Activated naive CD4-positive, alpha-beta T cell treated with anti-CD3 and anti-CD28 coated beads, Interleukin-2, amount 50 U/mL, for 24 hours (primary cell): ENCODE data around the gene APOL2.

Experiments used
- H3K27ac Mint-ChIP-seq: one replicate; pipeline ENCODE4 v1.8.0; 2021; ENCODE audit warnings: mild to moderate bottlenecking, mixed read lengths
- H3K27me3 Mint-ChIP-seq: one replicate; pipeline ENCODE4 v1.8.0; 2021; ENCODE audit warnings: mixed read lengths
- H3K36me3 Mint-ChIP-seq: one replicate; pipeline ENCODE4 v1.8.0; 2021; ENCODE audit warnings: mixed read lengths
- H3K4me1 Mint-ChIP-seq: one replicate; pipeline ENCODE4 v1.8.0; 2021; ENCODE audit warnings: mixed read lengths
- H3K4me3 Mint-ChIP-seq: one replicate; pipeline ENCODE4 v1.8.0; 2021; ENCODE audit warnings: mild to moderate bottlenecking, mixed read lengths
- H3K9me3 Mint-ChIP-seq: one replicate; pipeline ENCODE4 v1.8.0; 2021; ENCODE audit warnings: mixed read lengths

APOL2 gene, protein sequence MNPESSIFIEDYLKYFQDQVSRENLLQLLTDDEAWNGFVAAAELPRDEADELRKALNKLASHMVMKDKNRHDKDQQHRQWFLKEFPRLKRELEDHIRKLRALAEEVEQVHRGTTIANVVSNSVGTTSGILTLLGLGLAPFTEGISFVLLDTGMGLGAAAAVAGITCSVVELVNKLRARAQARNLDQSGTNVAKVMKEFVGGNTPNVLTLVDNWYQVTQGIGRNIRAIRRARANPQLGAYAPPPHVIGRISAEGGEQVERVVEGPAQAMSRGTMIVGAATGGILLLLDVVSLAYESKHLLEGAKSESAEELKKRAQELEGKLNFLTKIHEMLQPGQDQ

DNA sequence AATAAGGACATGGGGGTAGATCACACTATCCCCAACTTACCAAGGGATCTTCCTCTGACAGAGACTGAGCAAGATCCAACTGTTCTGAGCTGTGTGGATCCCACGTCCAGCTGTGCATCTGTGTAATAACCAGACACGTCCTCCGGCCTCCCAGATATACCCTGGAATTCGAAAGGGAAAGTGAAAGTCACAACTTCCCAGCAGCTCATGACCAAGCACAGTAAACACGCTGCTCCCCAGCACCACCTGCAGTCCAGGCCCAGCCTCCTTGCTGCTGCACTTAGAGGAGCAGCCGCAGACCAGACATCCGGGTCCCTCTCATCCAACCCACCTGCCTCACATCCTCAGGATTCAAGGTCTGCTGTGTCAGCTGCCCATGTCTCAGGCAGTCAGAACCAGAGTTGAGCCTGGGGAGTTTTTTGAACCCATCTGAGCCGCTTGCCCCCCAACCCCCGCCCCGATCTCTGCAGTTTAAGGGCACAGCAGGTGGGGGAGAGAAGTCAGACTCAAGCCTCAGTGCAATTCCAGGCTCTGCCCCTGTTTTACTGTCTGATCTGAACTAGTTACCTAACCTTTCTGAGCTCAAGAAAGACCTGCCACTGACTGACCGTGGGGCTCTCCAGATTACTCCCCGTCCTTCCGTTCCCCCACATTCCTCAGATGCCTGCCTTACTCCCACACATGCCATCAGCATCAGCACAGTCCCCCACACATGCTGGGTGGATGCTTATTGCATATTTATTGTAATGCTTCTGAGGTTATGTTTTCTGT lies at the start of gene APOL2:
Gene APOL2 (minus strand): TSS at position 127 of the 771 bp plus-strand sequence. CDS start 6,365 bp downstream, outside the sequence.
- H3K27me3 Mint-ChIP-seq: no peaks in the 10 kb centered on the region
- H3K4me3 Mint-ChIP-seq: peak within 1 kb of the TSS; percentile 97
- peaks cover 49% of the 10 kb centered on the region for H3K4me1 Mint-ChIP-seq
- H3K36me3 Mint-ChIP-seq: peaks cover 25% of the 10 kb centered on the region
- H3K27ac Mint-ChIP-seq: peak within 1 kb of the TSS; percentile 99
- H3K9me3 Mint-ChIP-seq: peaks cover 5% of the 10 kb centered on the region

DNA sequence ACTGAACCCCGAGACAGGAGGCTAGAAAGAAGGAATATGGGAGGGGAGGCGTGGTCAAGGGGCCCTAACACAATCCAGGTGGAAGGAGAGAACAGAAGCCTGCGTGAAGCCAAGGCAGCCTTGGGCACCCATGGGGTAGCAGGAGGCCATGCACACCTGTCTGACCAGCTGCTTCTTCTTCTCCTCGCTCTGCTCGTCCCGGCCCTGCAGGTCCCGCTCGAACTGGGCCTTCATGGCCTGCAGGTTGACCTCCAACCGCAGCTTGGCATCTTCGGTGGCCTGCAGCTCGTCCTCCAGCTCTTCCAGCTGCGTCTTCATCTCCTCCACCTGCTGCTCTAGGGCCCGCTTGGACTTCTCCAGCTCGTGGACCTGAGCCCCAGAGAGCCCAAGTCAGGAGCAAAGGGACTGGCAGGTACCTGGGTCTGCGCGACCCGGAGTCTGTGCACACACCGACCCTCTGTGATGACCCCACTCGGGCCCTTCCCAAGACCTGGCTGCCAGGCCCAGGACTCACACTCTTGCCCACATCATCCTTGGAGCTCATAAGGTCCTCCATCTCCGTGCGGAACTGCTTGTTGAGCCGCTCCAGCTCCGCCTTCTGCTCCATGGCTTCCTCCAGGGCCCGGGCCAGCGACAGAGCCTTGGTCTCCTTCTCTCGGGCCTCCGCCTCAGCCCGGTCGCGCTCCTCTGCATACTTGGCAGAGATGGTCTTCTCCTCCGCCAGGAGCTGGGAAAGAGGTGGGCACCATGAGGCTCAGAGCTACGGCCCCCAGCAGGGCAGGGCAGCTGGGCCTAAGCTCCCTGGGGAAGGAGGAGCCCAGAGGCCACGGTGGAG lies 49.5 kb upstream of the APOL2 start:
- H3K4me1 Mint-ChIP-seq: peaks cover 36% of the 10 kb centered on the region
- no peaks in the 10 kb centered on the region for H3K9me3 Mint-ChIP-seq
- H3K36me3 Mint-ChIP-seq: peaks cover 32% of the 10 kb centered on the region
- H3K27ac Mint-ChIP-seq: peak overlapping the region; percentile 12
- H3K4me3 Mint-ChIP-seq: no peak overlapping the region
- H3K27me3 Mint-ChIP-seq: no peaks in the 10 kb centered on the region

DNA sequence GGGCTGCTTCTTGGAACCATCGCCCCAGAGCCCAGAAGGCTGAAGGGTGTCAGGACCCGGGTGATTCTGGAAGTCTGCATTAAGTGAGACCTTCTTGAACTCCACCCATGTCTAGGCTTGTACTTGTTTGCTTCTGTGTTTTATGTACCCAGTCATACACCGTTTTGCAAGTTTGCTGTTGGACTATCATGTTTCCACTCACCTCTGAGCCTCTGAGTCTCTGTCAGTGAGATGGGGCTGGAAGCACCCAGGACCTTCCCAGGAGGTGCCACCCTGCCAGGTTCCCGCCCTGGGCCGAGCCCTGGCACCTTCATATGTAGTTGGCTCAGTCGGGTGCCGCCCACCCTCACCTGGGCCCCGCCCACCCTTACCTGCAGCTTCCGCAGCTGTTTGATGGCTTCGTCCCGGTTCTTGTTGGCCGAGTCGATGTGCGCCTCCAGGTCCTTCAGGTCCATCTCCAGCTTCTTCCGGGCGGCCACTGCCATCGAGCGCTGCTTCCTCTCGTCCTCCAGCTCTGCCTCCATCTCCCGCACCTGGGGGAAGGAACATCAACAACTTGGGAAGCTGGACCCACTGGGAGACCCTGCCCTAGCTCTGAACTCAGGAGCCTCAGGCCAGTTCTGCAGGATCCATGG lies 48.7 kb upstream of the APOL2 start:
- Mint-ChIP-seq H3K4me1 (peaks cover 36% of the 10 kb centered on the region), H3K27me3 (no peaks in the 10 kb centered on the region), H3K4me3 (no peak overlapping the region), H3K36me3 (peaks cover 33% of the 10 kb centered on the region), H3K9me3 (no peaks in the 10 kb centered on the region), H3K27ac (no peak overlapping the region)

DNA sequence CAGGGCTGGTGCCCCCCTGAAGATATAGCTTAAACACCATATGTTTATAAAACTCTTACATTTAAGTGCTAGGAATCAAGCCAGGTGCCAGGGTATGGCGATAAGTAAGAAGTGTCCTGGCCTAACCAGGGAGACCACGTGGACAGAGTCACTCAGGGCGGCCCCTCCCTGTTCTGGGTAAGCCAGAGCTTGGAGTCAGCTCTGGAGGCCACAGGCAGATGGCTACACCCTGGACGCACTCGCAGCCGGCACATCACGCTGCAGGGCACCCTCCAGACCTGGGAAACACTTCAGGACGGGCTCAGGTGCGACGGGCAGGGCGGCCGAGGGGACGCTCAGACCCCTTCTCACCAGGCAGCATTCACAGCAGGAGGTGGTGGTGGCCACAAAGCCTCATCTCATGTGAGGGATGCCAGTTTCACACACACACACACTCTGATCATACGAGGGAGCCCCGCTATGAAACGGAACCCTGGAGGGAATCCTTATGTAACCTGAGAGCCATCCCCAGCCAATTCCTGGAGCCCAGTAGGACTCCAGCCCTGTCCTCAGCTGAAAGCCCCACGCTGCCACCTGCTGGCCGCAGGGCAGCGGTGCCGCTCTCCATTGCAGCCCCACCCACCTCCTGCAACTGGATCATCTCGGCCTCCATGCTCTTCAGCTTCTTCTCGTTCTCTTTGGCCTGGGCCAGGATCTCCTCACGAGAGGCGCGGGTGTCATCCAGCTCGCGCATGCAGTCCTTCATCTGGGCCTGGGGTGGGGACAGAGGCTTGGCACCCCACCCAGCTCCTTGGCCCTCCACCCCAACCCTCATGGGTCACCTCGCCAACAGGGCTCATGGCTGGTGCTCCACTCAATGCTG lies 47.0 kb upstream of the APOL2 start:
- H3K36me3 Mint-ChIP-seq: peaks cover 22% of the 10 kb centered on the region
- peak overlapping the region; percentile 81 for H3K27ac Mint-ChIP-seq
- H3K4me1 Mint-ChIP-seq: peaks cover 23% of the 10 kb centered on the region
- no peak overlapping the region for H3K4me3 Mint-ChIP-seq
- H3K27me3 Mint-ChIP-seq: no peaks in the 10 kb centered on the region
- H3K9me3 Mint-ChIP-seq: no peaks in the 10 kb centered on the region

DNA sequence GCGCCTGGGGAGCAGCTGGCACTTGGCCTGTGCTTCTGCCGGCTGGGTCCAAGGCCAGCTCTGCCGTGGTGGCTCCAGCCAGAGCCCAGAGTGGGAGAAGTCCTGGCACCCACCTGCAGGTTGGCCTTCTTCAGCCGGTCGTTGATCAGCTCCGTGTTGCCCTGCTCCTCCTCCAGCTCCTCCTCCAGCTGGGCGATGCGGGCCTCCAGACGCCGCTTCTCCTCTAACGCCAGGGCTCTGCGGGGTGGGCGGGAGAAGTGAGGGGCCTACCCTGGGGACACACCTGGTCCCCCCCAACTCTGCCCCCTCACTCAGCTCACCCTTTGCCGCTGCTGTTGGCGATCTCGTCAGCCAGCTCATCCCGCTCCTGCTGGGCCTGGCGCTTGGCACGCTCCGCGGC lies 46.2 kb upstream of the APOL2 start:
- H3K27ac Mint-ChIP-seq: no peak overlapping the region
- H3K4me3 Mint-ChIP-seq: no peak overlapping the region
- peaks cover 23% of the 10 kb centered on the region for H3K4me1 Mint-ChIP-seq
- no peaks in the 10 kb centered on the region for H3K27me3 Mint-ChIP-seq
- H3K36me3 Mint-ChIP-seq: peaks cover 23% of the 10 kb centered on the region
- no peaks in the 10 kb centered on the region for H3K9me3 Mint-ChIP-seq

DNA sequence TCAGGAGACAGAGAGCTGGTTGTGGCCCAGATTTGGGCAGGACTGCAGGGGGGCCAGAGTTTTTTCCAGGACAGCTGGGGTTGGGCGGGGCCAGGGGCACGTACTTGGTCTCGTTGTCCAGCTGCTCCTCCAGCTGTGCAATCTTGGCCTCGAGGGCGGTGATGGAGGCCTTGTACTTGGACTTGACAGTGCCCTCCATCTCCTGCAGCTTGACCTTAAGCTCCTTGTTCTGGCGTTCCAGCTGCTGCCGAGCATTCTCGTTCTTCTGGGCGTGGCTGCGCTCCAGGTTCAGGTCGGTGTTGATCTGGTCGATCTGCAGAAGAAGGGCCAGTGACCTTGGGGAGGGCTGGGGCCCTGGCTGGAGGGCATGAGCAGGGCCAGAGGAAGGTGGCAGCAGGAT lies 45.7 kb upstream of the APOL2 start:
- Mint-ChIP-seq H3K27me3 (no peaks in the 10 kb centered on the region), H3K4me3 (no peak overlapping the region), H3K9me3 (no peaks in the 10 kb centered on the region), H3K27ac (no peak overlapping the region), H3K4me1 (peaks cover 22% of the 10 kb centered on the region), H3K36me3 (peaks cover 22% of the 10 kb centered on the region)

DNA sequence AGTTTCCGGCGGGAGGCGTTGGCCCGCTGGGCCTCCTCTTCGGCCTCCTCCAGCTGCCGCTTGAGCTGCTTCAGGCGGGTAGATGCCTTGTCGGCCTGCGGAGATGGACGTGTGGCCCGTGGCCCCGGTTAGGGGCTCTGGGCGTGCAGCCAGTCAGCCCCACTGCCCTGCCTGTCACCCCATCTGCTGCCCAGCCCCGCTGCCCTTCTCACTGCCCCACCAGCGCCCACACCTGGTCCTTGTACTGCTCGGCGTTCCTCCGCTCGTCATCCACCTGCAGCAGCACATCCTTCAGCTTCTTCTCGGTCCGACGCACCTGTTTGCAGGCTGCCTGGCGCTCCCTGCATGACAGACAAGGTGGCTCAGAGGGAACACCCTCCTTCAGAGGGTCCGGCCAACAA lies 44.8 kb upstream of the APOL2 start:
- no peaks in the 10 kb centered on the region for H3K27me3 Mint-ChIP-seq
- peaks cover 16% of the 10 kb centered on the region for H3K4me1 Mint-ChIP-seq
- H3K36me3 Mint-ChIP-seq: peaks cover 17% of the 10 kb centered on the region
- no peak overlapping the region for H3K4me3 Mint-ChIP-seq
- peak overlapping the region; percentile 81 for H3K27ac Mint-ChIP-seq
- H3K9me3 Mint-ChIP-seq: no peaks in the 10 kb centered on the region

DNA sequence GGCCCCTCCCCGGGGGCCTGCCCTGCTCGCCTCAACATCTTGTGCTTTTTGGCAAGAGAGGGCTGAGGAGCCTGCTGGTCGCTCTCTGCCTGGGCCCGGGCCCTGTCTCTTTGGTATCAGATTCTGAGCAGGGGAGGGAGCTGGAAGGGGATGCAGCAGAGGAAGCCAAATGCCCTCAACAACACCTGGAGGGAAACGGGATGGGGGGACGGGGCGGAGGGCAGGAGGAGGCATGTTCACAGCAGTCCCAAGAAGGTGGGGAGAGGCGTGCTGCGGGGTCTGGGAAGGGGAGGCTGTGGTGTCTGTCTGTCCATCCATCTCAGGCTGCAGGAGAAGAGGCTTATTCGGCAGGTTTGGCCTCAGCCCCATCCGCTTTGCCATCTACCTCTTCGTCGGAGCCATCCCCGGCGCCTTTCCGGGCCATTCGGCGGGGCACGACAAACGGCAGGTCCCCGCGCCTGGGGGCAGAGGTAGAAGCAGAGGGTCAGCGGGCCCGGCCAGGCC lies 43.1 kb upstream of the APOL2 start:
- Mint-ChIP-seq H3K27me3 (no peaks in the 10 kb centered on the region), H3K4me1 (peaks cover 22% of the 10 kb centered on the region), H3K27ac (peak overlapping the region; percentile 23), H3K36me3 (peaks cover 14% of the 10 kb centered on the region), H3K9me3 (no peaks in the 10 kb centered on the region), H3K4me3 (no peak overlapping the region)

DNA sequence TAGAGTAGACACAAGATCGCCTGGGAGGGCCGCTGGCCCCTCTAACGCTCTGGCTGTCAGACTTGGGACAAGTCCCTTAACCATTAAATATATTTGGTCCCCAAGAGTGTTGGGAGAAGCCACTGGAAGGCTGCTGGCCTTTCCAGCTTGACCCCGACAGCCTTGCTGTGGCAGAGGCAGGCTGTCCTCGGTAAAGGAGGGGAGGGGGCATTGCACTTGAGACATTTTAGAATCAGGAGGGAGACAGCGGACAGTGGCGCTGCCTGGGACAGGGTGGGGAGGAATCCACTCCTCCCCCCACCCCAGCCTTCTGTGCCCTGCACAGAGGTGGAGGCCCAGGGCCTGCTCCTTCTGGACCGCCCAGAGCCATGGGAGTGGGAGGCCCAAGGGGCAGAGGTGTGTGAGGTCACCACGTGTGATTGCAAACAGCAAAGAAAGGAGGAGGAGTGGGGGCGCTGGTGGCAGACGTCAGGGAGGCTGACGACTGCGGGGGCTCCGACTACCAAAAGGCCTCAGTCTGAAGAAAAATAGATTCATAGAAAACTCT lies 42.5 kb upstream of the APOL2 start:
- H3K4me1 Mint-ChIP-seq: peaks cover 20% of the 10 kb centered on the region
- no peak overlapping the region for H3K27ac Mint-ChIP-seq

DNA sequence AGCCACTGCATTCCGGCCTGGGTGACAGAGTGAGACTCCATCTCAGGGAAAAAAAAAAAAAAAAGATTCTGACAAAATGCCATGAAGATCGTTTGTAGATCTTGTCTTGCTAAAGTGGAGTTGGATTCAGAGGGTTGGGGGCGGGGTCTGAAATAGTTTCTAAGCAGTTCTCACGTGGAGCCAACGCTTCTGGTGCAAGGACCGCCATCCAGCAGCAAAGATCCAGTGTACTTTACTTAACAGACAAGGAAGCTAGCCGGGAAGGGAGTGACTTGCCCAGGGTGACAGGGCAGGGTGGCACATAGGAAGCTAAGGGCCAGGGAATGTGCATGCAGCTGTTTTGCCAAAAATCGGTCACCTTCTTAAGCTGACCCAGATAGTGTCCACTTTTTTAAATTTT lies 41.1 kb upstream of the APOL2 start:
- H3K36me3 Mint-ChIP-seq: peaks cover 5% of the 10 kb centered on the region
- no peak overlapping the region for H3K4me3 Mint-ChIP-seq
- H3K27me3 Mint-ChIP-seq: no peaks in the 10 kb centered on the region
- H3K9me3 Mint-ChIP-seq: no peaks in the 10 kb centered on the region
- peak overlapping the region; percentile 55 for H3K27ac Mint-ChIP-seq
- peaks cover 21% of the 10 kb centered on the region for H3K4me1 Mint-ChIP-seq

More for the DNA sequence above, 42.5 kb upstream of the APOL2 start:
- peaks cover 10% of the 10 kb centered on the region for H3K36me3 Mint-ChIP-seq
- H3K27me3 Mint-ChIP-seq: no peaks in the 10 kb centered on the region
- H3K4me3 Mint-ChIP-seq: no peak overlapping the region
- no peaks in the 10 kb centered on the region for H3K9me3 Mint-ChIP-seq

DNA sequence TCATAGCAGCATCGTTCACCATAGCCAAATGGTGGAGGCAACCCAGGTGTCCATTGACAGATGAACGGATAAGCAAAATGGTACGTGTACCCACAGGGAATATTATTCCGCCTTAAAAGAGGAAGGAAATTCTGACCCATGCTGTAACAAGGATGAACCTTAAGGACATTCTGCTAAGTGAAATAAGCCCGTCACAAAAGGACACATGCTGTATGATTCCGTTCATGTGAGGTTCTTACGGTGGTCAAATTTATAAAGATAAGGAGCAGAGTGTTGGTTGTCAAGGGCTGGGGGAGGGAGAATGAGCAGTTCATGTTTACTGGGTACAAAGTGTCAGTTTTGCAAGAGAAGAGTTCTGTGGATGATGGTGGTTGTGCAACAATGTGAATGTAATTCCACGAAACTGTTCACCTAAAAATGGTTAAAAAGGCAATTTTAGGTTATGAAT lies 39.9 kb upstream of the APOL2 start:
- H3K4me1 Mint-ChIP-seq: peaks cover 21% of the 10 kb centered on the region
- no peaks in the 10 kb centered on the region for H3K9me3 Mint-ChIP-seq
- H3K27me3 Mint-ChIP-seq: no peaks in the 10 kb centered on the region
- H3K36me3 Mint-ChIP-seq: peaks cover 3% of the 10 kb centered on the region
- no peak overlapping the region for H3K4me3 Mint-ChIP-seq
- peak overlapping the region; percentile 72 for H3K27ac Mint-ChIP-seq

DNA sequence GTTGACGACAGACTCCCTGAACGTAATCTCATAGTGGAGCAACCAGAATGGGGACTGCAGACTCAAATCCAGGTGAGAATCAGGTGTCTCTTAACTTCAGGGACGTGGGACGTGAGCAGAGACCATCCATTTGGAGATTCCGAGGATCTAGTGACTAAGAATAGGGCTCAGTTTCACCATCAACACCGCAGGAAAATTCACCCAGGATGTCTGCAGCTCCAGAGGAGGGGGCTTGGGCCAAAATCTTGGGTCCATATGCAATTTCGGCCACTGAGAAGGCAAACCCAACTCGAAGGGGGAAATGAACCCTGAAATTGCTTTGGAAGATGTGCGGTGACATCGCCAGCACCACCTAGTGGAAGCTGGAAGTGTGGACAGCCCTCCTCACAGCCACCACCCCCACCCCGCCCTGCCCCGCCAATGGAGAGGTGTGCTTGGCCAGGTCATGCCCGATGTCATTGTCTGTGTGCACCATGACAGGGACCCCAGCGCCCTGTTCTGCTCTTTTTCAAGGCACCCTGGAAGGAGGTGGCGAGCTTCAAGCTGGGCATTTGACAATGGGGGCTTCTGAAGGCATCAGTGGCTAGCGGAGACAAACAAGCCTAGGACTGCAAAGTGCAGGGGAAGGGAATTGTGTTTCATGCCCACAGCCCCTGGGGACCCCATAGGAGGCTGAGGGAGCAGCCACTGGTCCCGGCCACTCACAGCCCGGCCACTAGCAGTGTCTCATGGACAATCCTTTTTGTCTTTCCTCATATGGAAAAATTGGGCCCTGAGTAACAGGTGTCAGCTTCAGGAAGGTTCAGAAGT lies 38.4 kb upstream of the APOL2 start:
- Mint-ChIP-seq H3K27ac (peak overlapping the region; percentile 74), H3K4me1 (peaks cover 21% of the 10 kb centered on the region), H3K27me3 (no peaks in the 10 kb centered on the region), H3K36me3 (peaks cover 2% of the 10 kb centered on the region), H3K4me3 (no peak overlapping the region), H3K9me3 (no peaks in the 10 kb centered on the region)

DNA sequence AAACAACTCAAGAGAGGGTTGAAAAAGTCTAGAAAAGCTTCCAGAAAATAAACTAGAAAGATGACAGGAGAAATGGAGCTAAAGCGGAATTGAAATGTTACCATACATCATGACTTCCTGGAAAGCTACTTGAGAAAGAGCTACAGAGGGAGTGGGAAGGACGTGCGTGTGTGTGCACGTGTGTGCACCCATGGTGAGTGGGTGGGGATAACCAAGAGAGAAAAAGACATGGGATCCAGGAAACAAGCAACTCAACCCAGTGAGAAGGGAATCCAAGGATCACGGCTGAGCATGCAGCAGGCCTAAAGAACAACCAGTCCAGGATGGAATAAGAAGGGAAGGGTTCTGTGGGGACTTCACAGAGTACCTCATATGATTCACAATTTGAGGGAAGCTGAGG lies 35.2 kb upstream of the APOL2 start:
- no peak overlapping the region for H3K4me3 Mint-ChIP-seq
- no peaks in the 10 kb centered on the region for H3K9me3 Mint-ChIP-seq

More for the DNA sequence above, 35.2 kb upstream of the APOL2 start:
- peaks cover 21% of the 10 kb centered on the region for H3K4me1 Mint-ChIP-seq
- no peaks in the 10 kb centered on the region for H3K27me3 Mint-ChIP-seq
- H3K27ac Mint-ChIP-seq: peak overlapping the region; percentile 60
- no peaks in the 10 kb centered on the region for H3K36me3 Mint-ChIP-seq
